Measurements from ENCODE around the gene PTPRR.

Gene PTPRR

GRCh38 chr12:70908978-70909377 lies 11.6 kb downstream of the PTPRR start:
- no peak for DNase-seq

DNA sequence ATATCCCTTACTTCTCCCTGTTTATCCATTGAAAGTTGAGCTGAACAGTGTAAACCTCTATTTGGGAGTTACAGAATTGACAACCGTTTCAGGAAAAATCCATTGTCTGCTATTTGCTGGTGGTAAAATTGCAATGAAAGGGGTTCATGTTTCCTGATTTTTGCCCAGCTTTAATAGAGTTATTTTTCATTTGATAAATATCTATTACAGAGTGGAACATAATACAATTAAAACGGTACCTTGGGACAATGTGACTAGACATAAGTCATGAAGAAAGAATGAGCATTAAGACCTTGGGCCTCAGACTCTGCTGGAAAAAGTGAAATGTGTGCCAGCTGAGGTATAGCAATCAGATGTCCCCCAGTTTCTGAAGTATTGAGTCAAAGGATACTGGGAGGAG lies 13.1 kb downstream of the PTPRR start:
- DNase-seq, result no peak

- no peak for DNase-seq
These were observed 24.6 kb downstream of the PTPRR start for GRCh38 chr12:70895956-70896355.

DNA sequence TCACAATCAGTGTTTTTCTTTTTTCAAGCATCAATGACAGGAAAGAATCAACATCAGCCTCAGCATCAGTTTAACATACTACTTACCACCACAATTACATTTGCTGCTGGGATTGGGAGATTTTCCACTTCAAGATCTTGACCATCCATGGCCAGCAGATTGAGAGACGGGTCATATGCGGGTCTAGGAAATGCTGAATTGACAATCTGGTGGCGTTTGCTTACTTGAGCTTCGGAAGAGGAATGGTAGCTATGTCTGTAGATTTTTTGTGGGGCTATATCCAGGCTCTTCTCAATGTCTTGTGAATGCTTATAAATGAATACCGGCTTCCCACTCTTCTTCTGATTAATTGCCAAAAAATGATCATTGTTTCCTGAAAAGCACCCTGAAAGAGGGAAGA lies 27.9 kb downstream of the PTPRR start:
- no peak for DNase-seq

GRCh38 chr12:70890895-70891832 lies 29.4 kb downstream of the PTPRR start:
- no peak for DNase-seq

DNA sequence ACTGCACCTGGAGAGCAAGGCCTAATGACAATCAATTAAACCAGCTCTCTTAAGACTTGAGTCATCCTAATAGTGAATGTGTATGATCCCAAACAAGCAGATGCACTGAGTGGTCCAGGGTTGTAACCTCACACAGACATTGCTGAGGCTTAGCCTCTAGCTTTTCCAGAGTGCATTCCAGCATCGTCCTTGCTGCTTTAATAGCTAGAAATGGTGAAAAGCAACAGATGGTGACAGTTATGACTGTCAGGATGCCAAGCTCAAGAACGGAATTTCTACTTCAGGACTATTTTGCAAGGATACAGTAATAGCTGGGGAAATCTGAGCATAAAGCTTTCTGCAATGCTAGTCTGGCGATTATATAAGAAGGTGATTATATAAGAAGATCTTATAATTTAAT lies 34.6 kb downstream of the PTPRR start:
- DNase-seq, result no peak

DNA sequence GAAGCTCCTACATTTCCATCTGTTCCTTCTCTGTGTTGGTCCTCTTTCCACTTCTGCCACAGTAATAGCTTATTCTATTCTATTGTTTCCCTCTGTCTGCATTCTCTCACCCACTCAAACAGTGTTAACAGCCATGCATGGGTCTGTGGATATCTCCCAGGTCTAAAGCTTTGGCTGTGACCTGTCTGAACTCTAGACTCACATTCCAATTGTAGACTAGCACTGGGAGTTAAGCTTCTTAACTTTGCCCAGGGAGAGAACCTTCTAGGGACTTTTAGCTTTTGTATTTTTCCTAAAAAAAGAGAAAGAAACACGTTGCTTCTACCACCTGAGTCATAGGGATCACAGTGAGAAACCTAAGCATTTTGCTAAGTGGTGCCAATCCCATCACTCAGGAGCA lies 36.7 kb downstream of the PTPRR start:
- DNase-seq, result no peak

- no peak for DNase-seq
These were observed 39.8 kb downstream of the PTPRR start for GRCh38 chr12:70880744-70881143.

GRCh38 chr12:70876952-70877351 lies 43.6 kb downstream of the PTPRR start:
- no peak for DNase-seq

DNA sequence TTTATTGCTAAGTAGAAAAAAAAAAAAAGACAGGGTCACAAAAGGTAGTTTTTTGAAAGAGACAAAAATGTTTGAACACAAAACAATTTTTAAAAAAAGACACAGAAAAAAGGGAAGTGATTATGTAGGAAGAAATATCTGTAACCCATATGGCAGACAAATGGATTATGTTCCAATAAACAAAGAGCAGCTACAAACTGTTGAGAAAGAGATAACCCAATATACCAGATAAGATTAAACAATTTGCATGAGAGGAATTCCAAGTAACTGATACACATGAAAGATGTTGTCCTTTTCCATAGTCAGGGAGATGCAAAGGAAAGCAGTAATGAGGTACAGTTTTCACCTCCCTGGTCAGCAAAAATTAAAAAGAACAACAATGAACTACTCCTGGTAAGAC lies 44.9 kb downstream of the PTPRR start:
- no peak for DNase-seq

- no peak for DNase-seq
These were observed 65.5 kb downstream of the PTPRR start for GRCh38 chr12:70854881-70855568.

- DNase-seq, result no peak
These were observed 66.4 kb downstream of the PTPRR start for GRCh38 chr12:70854138-70854537.

- no peak for DNase-seq
These were observed 67.2 kb downstream of the PTPRR start for GRCh38 chr12:70853326-70853725.

DNA sequence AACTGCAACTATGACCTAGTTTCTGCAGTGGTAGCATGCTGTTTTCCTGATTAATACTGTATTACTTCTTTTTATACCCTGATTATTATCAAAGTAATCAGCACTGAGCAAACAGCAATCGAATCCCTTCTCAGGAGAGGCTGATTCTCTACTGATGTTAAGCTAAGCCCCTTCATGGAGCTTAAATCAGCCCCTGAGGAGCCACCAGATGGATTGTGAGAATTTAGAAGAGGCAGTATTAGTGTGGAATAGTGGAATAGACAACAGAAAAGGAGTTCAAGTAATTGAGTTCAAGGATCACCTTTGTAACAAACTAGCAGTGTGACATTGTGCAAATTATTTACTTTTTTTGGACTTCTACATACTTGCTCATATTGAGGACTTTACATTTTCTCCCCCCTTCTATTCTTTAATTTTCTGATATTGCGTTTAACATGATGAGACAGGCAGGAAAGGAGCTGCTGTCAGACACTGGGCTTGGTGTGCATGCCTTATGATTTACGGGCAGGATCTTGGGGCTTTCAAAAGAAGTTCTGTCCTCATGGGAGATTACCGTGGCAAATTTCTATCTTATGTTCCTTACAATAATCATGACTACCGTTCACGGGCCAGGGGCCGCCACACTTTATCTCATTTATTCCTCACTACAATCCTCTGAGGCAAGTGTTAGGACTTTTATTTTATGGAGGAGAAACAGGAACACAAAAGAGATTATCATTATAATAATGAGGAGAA lies 68.0 kb downstream of the PTPRR start:
- no peak for DNase-seq

DNA sequence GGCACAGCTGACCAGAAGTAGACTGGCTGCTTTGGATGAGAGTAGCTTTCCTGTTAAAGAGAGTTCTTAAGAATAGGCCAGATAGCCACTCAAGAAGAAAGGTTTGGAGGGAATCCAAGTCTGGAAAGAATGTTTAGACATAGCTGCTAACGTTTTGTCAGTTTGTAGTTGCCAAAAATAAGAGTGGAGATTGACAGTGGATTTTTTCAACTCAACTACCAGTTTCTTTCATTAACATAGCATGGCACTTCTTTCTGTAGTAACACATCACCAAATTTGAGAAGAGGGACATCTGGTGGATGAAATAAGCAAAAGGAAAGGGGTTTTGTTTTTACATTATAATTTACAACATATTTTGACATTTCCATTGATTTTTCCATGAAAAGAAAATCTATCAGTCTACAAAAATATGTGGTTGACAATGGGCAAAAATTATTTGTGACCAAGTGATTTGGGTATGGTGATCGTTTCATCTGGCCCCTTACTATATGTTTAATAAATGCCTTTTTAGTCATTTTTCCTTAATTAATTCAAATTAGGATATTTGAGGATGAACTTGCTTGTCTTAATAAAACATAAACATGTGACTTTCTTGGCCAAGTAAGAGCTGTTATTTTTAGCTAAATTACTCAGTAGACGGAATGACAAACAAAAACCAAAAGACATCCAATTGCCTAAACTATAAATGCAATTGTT lies 71.1 kb downstream of the PTPRR start:
- DNase-seq, result no peak

DNA sequence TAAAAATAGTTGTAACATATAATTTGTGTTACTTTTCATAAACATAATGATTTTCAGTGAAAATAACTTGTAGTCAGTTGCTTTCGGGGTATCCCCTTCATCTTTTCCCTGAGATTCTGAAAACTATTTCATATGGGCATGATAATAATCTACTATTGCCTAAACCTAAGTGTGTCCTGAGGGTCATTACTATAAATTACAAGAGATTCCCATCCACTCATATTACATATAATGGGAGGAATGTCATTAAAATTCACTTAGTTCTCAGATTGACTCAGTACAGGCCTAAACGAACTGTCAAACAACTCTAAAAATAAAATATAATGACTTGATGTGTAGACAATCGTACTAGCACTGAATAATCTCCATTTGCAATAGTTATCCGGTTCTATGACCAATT lies 72.7 kb downstream of the PTPRR start:
- DNase-seq, result no peak

- no peak for DNase-seq
These were observed 75.3 kb downstream of the PTPRR start for GRCh38 chr12:70845268-70845667.

DNA sequence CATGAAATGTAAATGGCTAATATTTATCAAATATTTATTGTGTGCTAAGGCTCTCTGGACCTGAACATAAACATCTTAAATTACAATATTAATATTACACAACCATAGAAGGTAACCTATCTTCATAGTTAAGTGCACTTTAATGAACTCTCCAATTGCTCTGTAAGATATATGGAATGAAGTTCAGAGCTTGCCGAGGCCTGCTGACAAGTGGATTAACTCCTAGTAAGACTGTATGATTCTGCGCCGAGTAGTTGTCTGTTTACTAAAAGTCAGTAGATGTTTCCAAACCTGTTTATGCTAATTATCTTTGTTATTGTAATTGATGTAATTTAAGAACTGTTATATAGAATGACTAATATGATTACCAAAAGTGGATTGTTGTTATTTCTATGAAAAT lies 77.2 kb downstream of the PTPRR start:
- no peak for DNase-seq

DNA sequence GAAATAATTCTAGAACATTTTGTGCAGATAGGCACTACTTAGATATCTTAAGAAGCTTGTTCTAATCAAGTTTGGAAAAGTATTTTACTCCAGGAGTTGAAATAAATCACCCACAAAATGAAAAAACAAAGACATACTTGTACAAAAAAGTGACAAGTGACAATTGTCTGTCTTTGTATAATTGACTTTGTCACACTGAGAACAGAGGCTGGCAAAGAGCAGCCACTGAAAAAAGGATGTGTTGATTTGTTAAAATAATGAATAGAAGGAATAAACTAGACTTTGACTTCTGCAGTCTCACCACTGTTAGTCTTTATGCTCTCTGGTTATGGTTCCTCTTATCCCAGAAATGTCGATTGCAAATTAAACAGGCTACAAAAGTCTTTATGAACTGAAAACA lies 77.6 kb downstream of the PTPRR start:
- no peak for DNase-seq

DNA sequence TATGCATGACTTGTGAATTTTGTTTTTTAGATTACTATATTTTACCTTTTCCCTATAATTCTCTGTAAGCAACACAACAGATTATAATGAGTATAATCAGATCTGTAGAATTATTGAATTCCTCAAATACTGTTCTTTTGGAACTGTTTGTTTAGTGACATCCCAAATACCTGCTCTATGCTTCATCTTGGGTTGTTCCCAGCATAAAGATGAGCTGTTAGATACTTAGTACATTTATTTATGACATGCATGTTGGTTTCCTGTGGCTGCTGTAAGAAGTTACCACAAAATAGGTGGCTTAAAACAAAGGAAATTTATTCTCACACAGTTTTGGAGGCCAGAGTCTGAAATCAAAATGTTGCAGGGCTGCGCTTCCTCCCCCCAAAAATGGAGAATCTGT lies 78.4 kb downstream of the PTPRR start:
- DNase-seq, result no peak

DNA sequence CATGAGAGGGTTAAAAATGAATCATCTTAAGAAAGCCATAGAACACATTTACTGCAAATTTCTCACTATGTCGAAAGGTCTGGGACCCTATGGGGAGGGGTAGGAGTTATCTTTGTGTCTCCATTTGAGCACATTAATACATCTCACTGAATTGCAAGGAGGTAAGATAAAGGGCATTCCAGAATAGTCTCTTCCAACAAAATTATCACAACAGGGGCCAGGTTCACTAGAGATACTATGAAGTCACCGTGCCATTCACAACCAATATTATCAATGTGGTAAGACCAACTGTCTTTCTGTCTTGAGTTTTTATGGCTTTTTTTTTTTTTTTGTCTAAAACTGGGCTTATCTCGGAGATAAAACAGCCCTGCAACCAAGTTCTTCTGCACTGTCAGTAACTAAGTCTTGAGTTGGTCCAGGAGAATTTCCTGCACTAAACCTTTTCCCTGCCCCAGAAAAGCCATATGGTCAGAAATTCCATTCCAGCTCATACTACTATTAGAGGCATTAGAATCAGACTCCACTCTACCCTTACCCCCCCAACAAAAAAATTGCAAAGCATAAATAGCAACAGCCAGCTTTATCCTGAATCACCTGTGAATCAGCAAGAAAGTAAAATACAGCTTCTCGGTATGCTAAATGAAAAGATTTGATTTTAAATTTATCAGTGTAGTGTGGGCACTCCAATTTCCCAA lies 79.7 kb downstream of the PTPRR start:
- DNase-seq, result no peak

GRCh38 chr12:70839544-70839943 lies 81.0 kb downstream of the PTPRR start:
- no peak for DNase-seq
